HCEC 1CT (cell line): ENCODE results near the gene HGFAC.

Experiments
- DNase-seq: peaks from one replicate; pipeline ENCODE4 v3.0.0-alpha.2; 2017

Gene HGFAC

DNA sequence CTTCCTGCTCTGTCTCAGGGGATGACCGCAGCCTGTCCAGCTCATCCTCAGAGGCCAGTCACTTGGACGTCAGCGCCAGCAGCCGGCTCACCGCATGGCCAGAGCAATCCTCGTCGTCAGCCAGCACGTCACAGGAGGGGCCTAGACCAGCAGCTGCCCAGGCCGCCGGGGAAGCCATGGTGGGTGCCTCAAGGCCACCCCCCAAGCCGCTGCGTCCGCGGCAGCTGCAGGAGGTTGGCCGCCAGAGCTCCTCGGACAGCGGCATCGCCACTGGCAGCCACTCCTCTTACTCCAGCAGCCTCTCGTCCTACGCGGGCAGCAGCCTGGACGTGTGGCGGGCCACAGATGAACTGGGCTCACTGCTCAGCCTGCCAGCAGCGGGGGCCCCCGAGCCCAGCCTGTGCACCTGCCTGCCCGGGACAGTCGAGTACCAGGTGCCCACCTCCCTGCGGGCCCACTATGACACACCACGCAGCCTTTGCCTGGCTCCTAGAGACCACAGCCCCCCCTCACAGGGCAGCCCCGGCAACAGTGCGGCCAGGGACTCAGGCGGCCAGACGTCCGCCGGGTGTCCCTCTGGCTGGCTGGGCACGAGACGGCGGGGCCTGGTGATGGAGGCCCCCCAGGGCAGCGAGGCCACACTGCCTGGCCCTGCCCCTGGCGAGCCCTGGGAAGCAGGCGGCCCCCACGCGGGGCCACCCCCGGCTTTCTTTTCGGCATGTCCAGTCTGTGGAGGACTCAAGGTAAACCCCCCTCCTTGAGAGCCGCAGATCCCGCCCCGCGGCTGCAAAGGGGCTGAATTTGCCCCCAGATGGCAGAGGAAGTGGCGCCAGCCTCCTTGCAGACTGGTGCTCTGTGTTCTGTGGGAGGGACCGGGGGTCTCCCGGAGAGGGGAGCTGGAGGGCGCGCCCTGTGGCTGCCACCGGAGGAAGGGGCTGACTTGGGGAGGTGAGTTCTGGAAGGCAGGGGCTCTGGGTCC, 51.3 kb downstream of the HGFAC start:
- DNase-seq, result no peak

DNA sequence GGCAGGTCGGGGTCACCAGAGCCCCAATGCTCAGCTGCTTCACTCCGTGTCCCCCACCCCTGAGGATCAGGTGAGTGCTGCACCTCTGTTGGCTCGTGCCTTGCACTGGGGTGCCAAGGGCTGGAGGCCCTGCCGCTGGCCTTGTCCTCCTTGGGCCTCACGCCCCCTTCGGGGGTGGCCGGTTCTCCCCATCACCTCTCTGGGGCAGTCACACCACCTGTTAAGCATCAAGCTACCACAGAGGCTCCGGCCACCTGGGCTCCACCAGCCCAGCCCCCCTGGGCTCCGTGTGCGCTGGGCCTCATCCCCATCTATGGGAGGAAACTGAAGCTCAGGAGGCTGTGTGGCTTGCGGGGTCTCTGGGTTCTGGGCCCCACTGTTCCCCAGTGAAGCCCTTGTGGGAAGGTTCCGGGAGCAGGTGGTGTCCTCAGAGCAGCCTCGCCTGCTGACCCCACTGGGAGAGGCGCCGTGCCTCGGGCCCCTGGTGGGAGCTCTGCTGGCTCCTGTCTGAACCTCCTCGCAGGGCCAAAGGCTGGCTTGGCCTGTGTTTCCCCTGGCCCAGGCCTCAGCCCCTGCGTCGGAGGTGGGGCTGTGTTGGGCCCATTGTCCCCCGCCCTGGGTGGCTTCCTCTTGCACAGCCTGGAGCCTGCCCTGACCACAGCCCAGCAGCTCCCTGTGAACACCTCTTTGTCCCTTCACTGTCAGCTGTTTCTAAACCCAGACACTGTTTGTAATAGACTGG, 52.1 kb downstream of the HGFAC start:
- DNase-seq, result no peak

DNA sequence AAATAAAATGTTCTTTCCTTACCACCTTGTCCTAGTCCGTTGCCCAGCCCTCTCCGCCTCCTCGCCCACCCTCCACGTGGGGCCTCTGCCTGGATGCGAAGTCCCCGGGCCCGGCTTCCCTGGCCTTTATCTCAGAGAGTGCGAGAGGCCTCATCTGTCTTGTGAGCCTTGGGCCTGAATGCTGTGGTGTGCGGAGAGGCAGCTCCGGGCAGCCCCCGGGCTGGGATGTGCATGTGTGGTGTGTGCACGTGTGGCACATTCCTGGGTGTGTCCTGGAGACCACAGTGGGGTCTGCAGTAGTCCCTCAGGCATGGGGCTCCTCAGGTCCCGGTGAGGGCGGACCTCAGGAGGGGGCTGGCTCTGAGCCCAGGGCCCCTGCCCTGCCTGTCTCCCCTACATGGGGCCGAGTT, 52.7 kb downstream of the HGFAC start:
- DNase-seq, result no peak

DNA sequence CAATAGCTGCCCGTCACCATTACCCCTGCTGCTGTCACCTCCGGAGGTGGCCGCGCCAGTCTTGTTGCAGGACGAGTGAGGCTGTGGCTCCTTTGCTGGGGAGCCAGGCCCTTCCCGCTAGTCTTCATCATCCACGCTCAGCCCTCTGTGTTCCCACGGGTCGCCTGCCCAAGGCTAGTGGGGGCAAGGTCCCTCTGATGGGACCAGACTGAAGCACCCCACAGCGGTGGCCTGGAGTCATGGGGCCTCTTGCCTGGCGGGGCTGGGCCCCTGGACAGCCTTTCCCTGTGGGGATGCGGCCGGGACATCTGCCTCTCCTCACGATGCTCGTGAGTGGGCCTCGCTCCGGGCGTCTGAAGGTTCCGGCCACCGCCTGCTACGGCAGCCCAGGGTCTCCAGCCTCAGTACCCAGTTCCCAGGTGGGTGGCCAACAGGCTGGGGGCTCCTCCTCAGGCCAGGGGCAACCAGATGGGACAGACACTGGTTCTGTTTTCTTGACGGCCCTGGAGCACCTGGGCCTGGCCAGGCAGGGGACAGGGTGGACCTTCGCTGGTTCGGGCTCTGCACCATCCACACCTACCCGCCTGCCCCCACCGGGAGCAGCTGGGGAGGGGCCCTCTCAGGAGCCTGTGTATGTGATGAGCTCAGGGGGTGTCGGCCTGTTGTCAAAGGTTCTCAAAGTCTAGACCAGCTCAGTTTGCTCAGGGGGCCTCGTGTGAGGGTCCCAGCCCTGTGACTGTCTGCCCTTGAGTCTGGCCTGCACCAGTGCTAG, 53.6 kb downstream of the HGFAC start:
- DNase-seq, result no peak

DNA sequence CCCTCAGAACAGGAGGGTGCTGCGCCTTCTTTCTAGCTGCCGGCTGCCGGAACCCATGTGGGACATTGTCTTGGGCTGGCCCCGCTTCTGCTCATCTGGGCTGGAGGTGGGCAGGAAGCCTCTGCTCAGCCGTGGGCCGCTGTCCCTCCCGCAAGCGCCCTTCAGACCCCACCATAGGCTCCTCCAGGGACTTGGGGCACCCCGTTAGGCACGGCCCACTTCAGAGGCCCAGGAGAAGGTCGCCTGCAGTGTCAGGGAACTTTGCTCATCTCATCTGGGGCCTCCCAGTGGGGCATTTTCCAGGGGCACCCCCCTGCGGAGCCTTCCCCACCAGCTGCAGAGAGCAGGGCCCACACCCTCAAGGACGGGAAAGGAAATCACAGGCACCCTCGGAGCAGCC, 54.3 kb downstream of the HGFAC start:
- DNase-seq, result no peak

DNA sequence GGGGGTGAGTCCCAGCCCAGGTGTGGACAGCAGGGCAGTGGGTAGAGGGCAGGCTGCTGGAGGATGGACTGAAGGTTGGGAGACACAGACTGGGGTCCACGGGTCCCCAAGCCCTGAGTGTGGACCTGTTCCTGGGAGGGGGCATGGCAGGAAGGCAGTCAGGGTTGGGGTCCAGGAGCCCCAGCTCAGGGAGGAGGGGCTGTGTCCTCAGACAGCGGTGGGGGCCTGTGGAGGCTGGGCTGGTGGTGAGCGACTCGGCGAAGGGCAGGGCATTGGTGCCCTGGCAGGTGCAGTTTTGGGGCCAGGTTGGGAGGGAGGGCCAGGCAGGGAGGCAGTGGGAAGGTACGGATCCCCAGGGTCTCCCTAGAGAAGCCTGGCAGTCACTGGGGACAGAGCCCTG, 55.3 kb downstream of the HGFAC start:
- DNase-seq, result no peak

DNA sequence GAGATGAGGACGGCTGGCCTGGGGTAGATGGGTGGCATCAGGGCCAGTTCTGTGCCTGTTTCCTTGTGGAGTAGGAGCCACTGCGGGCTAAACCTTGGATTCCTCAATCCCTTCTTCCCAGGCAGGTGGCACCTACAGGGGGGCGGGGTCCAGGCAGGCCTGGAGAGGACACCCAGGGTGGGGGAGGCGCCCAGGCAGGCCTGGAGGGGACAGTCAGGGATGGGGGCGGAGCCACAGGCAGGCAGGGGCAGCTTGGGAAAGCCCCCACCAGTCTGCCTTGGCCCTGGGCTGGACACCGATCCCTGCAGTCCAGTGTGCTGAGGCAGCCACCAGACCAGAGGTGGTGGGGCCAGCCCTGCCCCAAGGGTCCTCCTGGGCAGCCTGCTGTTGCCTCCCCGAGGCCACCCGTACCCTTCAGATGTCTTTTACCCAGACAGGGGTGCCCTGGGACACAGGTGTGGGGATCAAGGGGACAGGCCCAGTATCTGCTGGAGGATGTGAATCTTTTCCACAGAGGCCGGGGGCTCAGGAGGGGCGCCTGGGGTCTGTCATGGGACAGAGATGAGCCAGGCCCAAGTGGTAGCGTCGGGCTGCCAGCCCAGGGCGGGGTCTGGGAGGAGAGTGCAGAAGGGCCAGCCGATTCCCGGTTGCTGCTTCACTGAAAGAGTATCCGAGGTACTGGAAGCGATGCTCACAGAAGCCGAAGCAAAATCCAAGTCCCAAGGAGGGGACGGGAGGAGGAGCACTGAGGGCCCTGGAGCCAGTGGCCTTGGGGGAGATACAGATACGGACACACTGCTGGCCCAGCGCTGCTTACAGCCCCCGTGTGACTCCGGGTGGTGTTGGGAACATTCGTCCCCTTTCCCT, 56.0 kb downstream of the HGFAC start:
- no peak for DNase-seq

DNA sequence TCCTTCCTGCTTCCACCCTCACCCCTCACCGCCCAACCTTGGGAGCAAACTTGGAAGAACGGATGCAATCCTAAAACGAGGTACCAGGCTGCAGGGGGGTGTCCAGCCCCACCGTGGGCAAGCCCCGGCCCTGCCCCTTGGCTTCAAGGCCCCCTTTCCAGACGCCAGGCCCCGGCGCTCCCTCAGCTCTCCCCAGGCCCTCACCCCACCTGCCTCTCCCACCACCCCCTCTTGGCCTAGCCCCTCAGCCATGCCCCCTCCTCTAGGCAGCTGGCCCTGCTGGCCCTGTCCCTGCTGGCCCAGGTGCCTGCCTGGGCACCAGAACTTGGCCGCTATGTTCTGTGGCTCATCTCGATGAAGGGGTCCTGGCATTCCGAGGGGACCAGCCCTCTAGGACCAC, 56.6 kb downstream of the HGFAC start:
- no peak for DNase-seq
